ENCODE measurements around the gene SSRP1.

GRCh38 chr11:57299150-57299737 lies 36.4 kb downstream of the SSRP1 start:
- TF ChIP-seq CTCF (conservative IDR thresholded peaks at IDR 0.05; ENCODE audit: low read depth in 2 of 2) (no peak), EZH2 (IDR thresholded peaks at IDR 0.05; ENCODE audit: low read depth, unreplicated experiment) (no peak), POLR2AphosphoS5 (IDR thresholded peaks at IDR 0.05; ENCODE audit: low read depth) (no peak), ZNF331 (CRISPR knock-in tag; IDR thresholded peaks at IDR 0.05; ENCODE audit: low read depth) (no peak), EZH2phosphoT487 (IDR thresholded peaks at IDR 0.05; ENCODE audit: unreplicated experiment) (no peak), REST (IDR thresholded peaks at IDR 0.05; ENCODE audit: unreplicated experiment) (no peak), JUNB (IDR thresholded peaks at IDR 0.05; ENCODE audit: unreplicated experiment) (no peak), CREB1 (CRISPR knock-in tag; IDR thresholded peaks at IDR 0.05; ENCODE audit: low read depth) (no peak), ZNF462 (CRISPR knock-in tag; IDR thresholded peaks at IDR 0.05) (no peak), STAT1 (IDR thresholded peaks at IDR 0.05; ENCODE audit: unreplicated experiment) (no peak), ZNF114 (CRISPR knock-in tag; IDR thresholded peaks at IDR 0.05) (no peak), NANOG (IDR thresholded peaks at IDR 0.05; ENCODE audit: borderline replicate concordance) (no peak), ETS1 (IDR thresholded peaks at IDR 0.05) (no peak)
